Tibial nerve (tissue), 4 donors: ENCODE measurements around the gene ADAM29. TPM values are rescaled to one million over a fixed set of nuclear protein-coding genes. Genes with fewer than 3 reads are reported as not detected.
"Not testable (repeated sequence)": the region's sequence is repeated elsewhere in the genome, so short reads cannot be mapped to it uniquely, and the experiment has no call there.

ENCODE experiments used
- DNase-seq, 2 donors: peaks; one replicate each; pipeline ENCODE4 v3.0.0-alpha.2; 2019; ENCODE audit warnings: low spot score in 2 of 2
- H3K27ac ChIP-seq, 4 donors: fragments of 200-600 bp; sonication (generic) in 3 of 4; one replicate each; pipeline ENCODE4 v1.5.1; 2017 to 2019; ENCODE audit warnings: mild to moderate bottlenecking in 1 of 4
- H3K27me3 ChIP-seq, 2 donors: fragments of 200-600 bp; sonication (generic) in 1 of 2; one replicate each; pipeline versions ENCODE4 v1.5.1 to v1.6.0; 2017 to 2019
- H3K36me3 ChIP-seq, 3 donors: fragments of 200-600 bp; sonication (generic); one replicate each; pipeline ENCODE4 v1.5.1; 2018 to 2019
- H3K4me1 ChIP-seq, 4 donors: fragments of 200-600 bp; sonication (generic) in 3 of 4; one replicate each; pipeline ENCODE4 v1.5.1; 2017 to 2019
- H3K4me3 ChIP-seq, 4 donors: fragments of 200-600 bp; sonication (generic) in 3 of 4; one replicate each; pipeline ENCODE4 v1.5.1; 2017 to 2019; ENCODE audit warnings: mild to moderate bottlenecking in 1 of 4, moderate library complexity in 1 of 4
- H3K9me3 ChIP-seq, 4 donors: fragments of 200-600 bp; sonication (generic) in 3 of 4; one replicate each; pipeline ENCODE4 v1.5.1; 2017 to 2019
- CTCF ChIP-seq, 5 experiments: fragments of 200-600 bp in 3 of 5; fragments of 450-650 bp in 2 of 5; sonication (generic) in 3 of 5; IDR thresholded peaks; one replicate each; pipeline ENCODE4 v1.5.1; 2016 to 2019; ENCODE audit warnings: antibody characterized with exemption in 5 of 5, mild to moderate bottlenecking in 3 of 5, moderate library complexity in 2 of 5
- EP300 ChIP-seq, 2 donors: sonication (generic); formaldehyde crosslinking; IDR thresholded peaks; one replicate each; pipeline ENCODE4 v1.6.1; 2017; ENCODE audit warnings: antibody characterized with exemption in 2 of 2, mild to moderate bottlenecking in 1 of 2
- POLR2A ChIP-seq, 2 donors: fragments of 450-650 bp; IDR thresholded peaks; one replicate each; pipeline ENCODE4 v1.6.1; 2017; ENCODE audit warnings: antibody characterized with exemption in 2 of 2, mild to moderate bottlenecking in 2 of 2, moderate library complexity in 2 of 2
- WGBS, 2 donors: methylation state at CpG; one replicate each; pipeline ENCODE4 v1.1.5; 2018; 5-methylcytosine and 5-hydroxymethylcytosine counted together
- total RNA-seq, 4 donors: library from RNA; depleted of rRNA; stranded (reverse); fragments of >200 nt; gene quantifications; one replicate each; pipeline ENCODE4 v1.1.0, GENCODE V29; 2016

ADAM29 gene
- total RNA-seq, 4 donors from 2014 or later: not detected

- 24 to 29% methylated on average over 6 of the region's 6 CpGs for WGBS, 2 donors
- no peak for TF ChIP-seq EP300 (IDR thresholded peaks at IDR 0.05)
- TF ChIP-seq CTCF (IDR thresholded peaks at IDR 0.05): no peak
- TF ChIP-seq POLR2A (IDR thresholded peaks at IDR 0.05): no peak
- Histone ChIP-seq H3K9me3 (peaks cover 0 to 26% (median 0%) of the 10 kb centered on the region in 4 donors), H3K4me3 (no peak overlapping the region), H3K4me1 (no peaks in the 10 kb centered on the region), H3K27me3 (no peaks in the 10 kb centered on the region), H3K27ac (no peak overlapping the region), H3K36me3 (no peaks in the 10 kb centered on the region)
- DNase-seq: no peak
Observed at GRCh38 chr4:174983128-174983750, 65.1 kb downstream of the ADAM29 start.

- DNase-seq, H3K36me3 ChIP-seq, H3K27ac ChIP-seq, H3K4me3 ChIP-seq, H3K27me3 ChIP-seq, H3K4me1 ChIP-seq: not testable (repeated sequence)
- H3K9me3 ChIP-seq: peaks cover 0 to 26% (median 0%) of the 10 kb centered on the region in 4 donors
- 30 to 85% methylated on average over 1 to 3 of the region's 5 CpGs for WGBS, 2 donors
Observed at GRCh38 chr4:174983870-174984269, 65.7 kb downstream of the ADAM29 start.

GRCh38 chr4:174989791-174990190, 71.6 kb downstream of the ADAM29 start:
- Histone ChIP-seq H3K36me3 (no peaks in the 10 kb centered on the region), H3K4me1 (no peaks in the 10 kb centered on the region), H3K27me3 (no peaks in the 10 kb centered on the region), H3K4me3 (no peak overlapping the region), H3K27ac (no peak overlapping the region), H3K9me3 (peaks cover 0 to 20% (median 0%) of the 10 kb centered on the region in 4 donors)
- no peak for DNase-seq
- TF ChIP-seq EP300 (IDR thresholded peaks at IDR 0.05): no peak
- TF ChIP-seq POLR2A (IDR thresholded peaks at IDR 0.05): no peak
- TF ChIP-seq CTCF (IDR thresholded peaks at IDR 0.05): no peak
- whole genome bisulfite sequencing, 2 donors: 86 to 93% methylated on average over 8 of the region's 8 CpGs

GRCh38 chr4:174993916-174994315, 75.8 kb downstream of the ADAM29 start:
- Histone ChIP-seq H3K36me3 (no peaks in the 10 kb centered on the region), H3K4me3 (no peak overlapping the region), H3K27me3 (no peaks in the 10 kb centered on the region), H3K27ac (no peak overlapping the region), H3K4me1 (no peaks in the 10 kb centered on the region), H3K9me3 (no peaks in the 10 kb centered on the region)
- DNase-seq: no peak
- TF ChIP-seq CTCF (IDR thresholded peaks at IDR 0.05): no peak
- TF ChIP-seq EP300 (IDR thresholded peaks at IDR 0.05): no peak
- no peak for TF ChIP-seq POLR2A (IDR thresholded peaks at IDR 0.05)
- WGBS, 2 donors: 90 to 94% methylated on average over 1 of the region's 1 CpG

GRCh38 chr4:174996079-174996478, 77.9 kb downstream of the ADAM29 start:
- no peak for TF ChIP-seq POLR2A (IDR thresholded peaks at IDR 0.05)
- no peak for TF ChIP-seq CTCF (IDR thresholded peaks at IDR 0.05)
- no peak for TF ChIP-seq EP300 (IDR thresholded peaks at IDR 0.05)
- no peaks in the 10 kb centered on the region for H3K27me3 ChIP-seq
- H3K36me3 ChIP-seq: no peaks in the 10 kb centered on the region
- H3K4me1 ChIP-seq: no peaks in the 10 kb centered on the region
- DNase-seq: no peak
- H3K9me3 ChIP-seq: no peaks in the 10 kb centered on the region
- H3K27ac ChIP-seq: no peak overlapping the region
- no peak overlapping the region for H3K4me3 ChIP-seq
- 72 to 77% methylated on average over 1 of the region's 1 CpG for WGBS, 2 donors

GRCh38 chr4:174999407-174999806, 81.2 kb downstream of the ADAM29 start:
- no peak overlapping the region for H3K27ac ChIP-seq
- no peak for DNase-seq
- no peak for TF ChIP-seq CTCF (IDR thresholded peaks at IDR 0.05)
- TF ChIP-seq EP300 (IDR thresholded peaks at IDR 0.05): no peak
- no peak for TF ChIP-seq POLR2A (IDR thresholded peaks at IDR 0.05)
- H3K4me1 ChIP-seq: no peaks in the 10 kb centered on the region
- 70 to 80% methylated on average over 4 of the region's 4 CpGs for WGBS, 2 donors
- H3K27me3 ChIP-seq: no peaks in the 10 kb centered on the region
- H3K9me3 ChIP-seq: no peaks in the 10 kb centered on the region
- no peaks in the 10 kb centered on the region for H3K36me3 ChIP-seq
- H3K4me3 ChIP-seq: no peak overlapping the region
